Measurements from ENCODE around the gene AXIN1.

AXIN1 gene

DNA sequence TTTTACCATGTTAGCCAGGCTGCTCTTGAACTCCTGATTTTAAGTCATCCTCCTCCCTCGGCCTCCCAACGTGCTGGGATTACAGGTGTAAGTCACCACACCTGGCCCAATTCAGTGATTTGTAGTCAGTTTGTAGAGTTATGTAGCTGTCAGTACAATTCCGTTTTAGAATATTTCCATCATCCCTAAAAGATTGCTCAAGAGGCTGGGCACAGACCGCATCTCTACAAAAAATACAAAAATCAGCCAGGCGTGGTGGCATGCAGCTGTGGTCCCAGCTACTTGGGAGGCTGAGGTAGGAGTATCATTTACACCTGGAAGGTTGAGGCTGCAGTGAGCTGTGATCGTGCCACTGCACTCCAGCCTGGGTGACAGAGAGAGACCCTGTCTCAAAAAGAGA lies 97.3 kb downstream of the AXIN1 start:
- no peak for DNase-seq (ENCODE audit: low read depth)
- H3K4me3 ChIP-seq (ENCODE audit: low read length): no peak overlapping the region
- TF ChIP-seq CTCF (conservative IDR thresholded peaks at IDR 0.05; ENCODE audit: low read depth, low read length): no peak

- H3K4me3 ChIP-seq (ENCODE audit: low read length): no peak overlapping the region
- no peak for DNase-seq (ENCODE audit: low read depth)
- no peak for TF ChIP-seq CTCF (conservative IDR thresholded peaks at IDR 0.05; ENCODE audit: low read depth, low read length)
Observed at GRCh38 chr16:254461-254860, 98.1 kb downstream of the AXIN1 start.

GRCh38 chr16:253833-254232 lies 98.7 kb downstream of the AXIN1 start:
- H3K4me3 ChIP-seq (ENCODE audit: low read length): no peak overlapping the region
- no peak for TF ChIP-seq CTCF (conservative IDR thresholded peaks at IDR 0.05; ENCODE audit: low read depth, low read length)
- DNase-seq (ENCODE audit: low read depth): no peak

DNA sequence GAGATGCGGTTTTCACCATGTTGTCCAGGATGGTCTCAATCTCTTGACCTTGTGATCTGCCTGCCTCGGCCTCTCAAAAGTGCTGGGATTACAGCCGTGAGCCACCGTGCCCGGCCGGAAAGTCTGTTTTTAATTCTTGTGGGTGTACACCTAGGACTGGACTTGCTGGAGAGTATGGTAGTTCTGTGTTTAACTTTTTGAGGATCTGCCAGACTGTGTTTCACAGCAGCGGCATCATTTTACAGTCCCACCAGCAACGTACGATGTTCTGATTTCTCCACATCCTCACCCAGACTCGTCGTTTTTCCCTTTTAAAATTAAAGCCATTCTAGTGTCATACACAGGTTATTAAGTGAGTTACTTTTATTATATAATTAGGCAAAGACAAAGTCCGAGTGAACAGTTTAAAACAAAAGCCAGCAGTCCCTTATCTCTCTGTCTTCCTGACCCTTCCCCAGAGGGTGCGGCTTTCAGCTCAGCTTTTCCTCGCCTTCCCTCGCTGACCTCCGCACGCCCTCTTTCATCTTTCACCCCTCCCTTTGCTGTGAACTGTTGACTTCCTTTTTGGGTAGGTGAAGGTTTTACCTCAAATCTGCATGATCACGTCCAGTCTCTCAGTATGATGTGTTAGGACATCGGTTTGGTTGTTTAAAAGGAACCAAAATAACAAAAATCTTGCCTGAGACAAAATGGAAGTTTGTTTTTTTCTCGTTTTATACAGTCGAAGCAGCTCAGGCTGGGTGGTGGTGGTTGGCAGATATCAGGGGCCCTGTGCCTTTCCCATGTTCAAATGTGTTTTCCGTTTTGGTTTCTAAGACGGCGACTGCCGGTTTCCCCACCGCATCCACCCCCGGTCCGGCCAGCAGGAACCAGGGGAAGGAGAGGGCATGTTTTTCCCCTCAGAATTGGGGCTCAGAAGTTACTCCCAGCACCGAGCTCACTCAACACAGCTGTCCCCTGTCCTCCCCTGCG lies 99.9 kb downstream of the AXIN1 start:
- H3K4me3 ChIP-seq (ENCODE audit: low read length): no peak overlapping the region

DNA sequence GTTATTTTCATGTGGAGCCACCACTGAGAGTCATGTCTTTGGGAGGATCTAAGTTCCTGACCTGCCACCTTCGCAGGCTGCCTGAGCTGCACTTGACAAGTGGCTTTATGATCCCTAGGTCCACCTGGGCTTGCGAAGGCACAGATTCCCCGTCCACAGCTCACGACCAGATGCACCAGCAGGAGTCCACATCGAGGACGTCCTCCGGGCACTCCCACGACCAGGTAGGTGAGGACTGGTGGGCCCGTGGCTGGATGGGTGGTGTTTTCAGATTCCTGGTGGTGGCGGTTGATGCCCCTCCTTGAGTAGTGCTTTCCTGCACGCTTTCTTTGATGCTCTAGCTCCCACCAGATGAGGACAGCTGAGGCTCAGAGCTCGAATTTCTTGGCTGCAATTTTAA lies 103.1 kb downstream of the AXIN1 start:
- H3K4me3 ChIP-seq (ENCODE audit: low read length): no peak overlapping the region
- TF ChIP-seq CTCF (conservative IDR thresholded peaks at IDR 0.05; ENCODE audit: low read depth, low read length): no peak
- no peak for DNase-seq (ENCODE audit: low read depth)

More for the DNA sequence above, 99.9 kb downstream of the AXIN1 start:
- no peak for TF ChIP-seq CTCF (conservative IDR thresholded peaks at IDR 0.05; ENCODE audit: low read depth, low read length)
- DNase-seq (ENCODE audit: low read depth): no peak

- no peak for TF ChIP-seq CTCF (conservative IDR thresholded peaks at IDR 0.05; ENCODE audit: low read depth, low read length)
- DNase-seq (ENCODE audit: low read depth): no peak
- H3K4me3 ChIP-seq (ENCODE audit: low read length): no peak overlapping the region
Observed at GRCh38 chr16:247027-247426, 105.5 kb downstream of the AXIN1 start.

- no peak for DNase-seq (ENCODE audit: low read depth)
- no peak overlapping the region for H3K4me3 ChIP-seq (ENCODE audit: low read length)
- TF ChIP-seq CTCF (conservative IDR thresholded peaks at IDR 0.05; ENCODE audit: low read depth, low read length): no peak
Observed at GRCh38 chr16:245105-245504, 107.4 kb downstream of the AXIN1 start.

Data from retinal pigment epithelial cell (primary cell).